GM08714 (cell line): ENCODE results near the gene STARD3.
"Not testable (repeated sequence)": the region's sequence is repeated elsewhere in the genome, so short reads cannot be mapped to it uniquely, and the experiment has no call there.

ENCODE experiments used
- H3K4me3 ChIP-seq: fragments of 200-500 bp; sonication (Bioruptor generic); 2 replicates; pipeline ENCODE4 v1.5.1; 2014; ENCODE audit warnings: mild to moderate bottlenecking, low read length, inconsistent platforms
- ZNF274 ChIP-seq: IDR thresholded peaks from 2 replicates; pipeline ENCODE4 v1.6.1; 2012; ENCODE audit warnings: mild to moderate bottlenecking, low read depth, low read length

STARD3 gene

GRCh38 chr17:39636927-39637736 is at the start of gene STARD3:
Gene STARD3 (plus strand): TSS chr17:39637144. CDS start chr17:39653532, 16,388 bp downstream.
- peak within 1 kb of the TSS; percentile 90 for H3K4me3 ChIP-seq
- TF ChIP-seq ZNF274: no peak

GRCh38 chr17:39590180-39590579 is 46.8 kb upstream of the STARD3 start:
- not testable (repeated sequence) for H3K4me3 ChIP-seq

GRCh38 chr17:39591958-39592954 is 44.7 kb upstream of the STARD3 start:
- TF ChIP-seq ZNF274: no peak
- no peak overlapping the region for H3K4me3 ChIP-seq

GRCh38 chr17:39593371-39593770 is 43.6 kb upstream of the STARD3 start:
- H3K4me3 ChIP-seq: no peak overlapping the region
- no peak for TF ChIP-seq ZNF274

GRCh38 chr17:39595294-39595693 is 41.6 kb upstream of the STARD3 start:
- no peak overlapping the region for H3K4me3 ChIP-seq
- TF ChIP-seq ZNF274: no peak

- TF ChIP-seq ZNF274: no peak
- H3K4me3 ChIP-seq: no peak overlapping the region
Measured at GRCh38 chr17:39595928-39596510, 40.9 kb upstream of the STARD3 start.

- no peak for TF ChIP-seq ZNF274
Measured at GRCh38 chr17:39596543-39597267, 40.2 kb upstream of the STARD3 start.

GRCh38 chr17:39597372-39598046 is 39.4 kb upstream of the STARD3 start:
- H3K4me3 ChIP-seq: no peak overlapping the region
- TF ChIP-seq ZNF274: no peak

More at GRCh38 chr17:39596543-39597267, 40.2 kb upstream of the STARD3 start:
- H3K4me3 ChIP-seq: no peak overlapping the region

- TF ChIP-seq ZNF274: no peak
- no peak overlapping the region for H3K4me3 ChIP-seq
Measured at GRCh38 chr17:39598047-39598481, 38.9 kb upstream of the STARD3 start.

GRCh38 chr17:39598630-39599003 is 38.3 kb upstream of the STARD3 start:
- TF ChIP-seq ZNF274: no peak

GRCh38 chr17:39599004-39599664 is 37.8 kb upstream of the STARD3 start:
- H3K4me3 ChIP-seq: no peak overlapping the region
- no peak for TF ChIP-seq ZNF274

More at GRCh38 chr17:39598630-39599003, 38.3 kb upstream of the STARD3 start:
- H3K4me3 ChIP-seq: no peak overlapping the region

- no peak for TF ChIP-seq ZNF274
- no peak overlapping the region for H3K4me3 ChIP-seq
Measured at GRCh38 chr17:39599665-39600231, 37.2 kb upstream of the STARD3 start.
